OCI-LY3 (cell line): ENCODE measurements around the gene CACNA1C.

Experiments
- H2AFZ ChIP-seq: fragments of 200-600, 300-600 bp; shearing (Covaris generic); 2 replicates; pipeline ENCODE4 v1.6.0; 2014; ENCODE audit warnings: antibody characterized with exemption, low read depth, low read length
- H3K27ac ChIP-seq: fragments of 200-600, 300-600 bp; sonication (generic); 2 replicates; pipeline ENCODE4 v1.5.1; 2014; ENCODE audit warnings: mild to moderate bottlenecking, low read length, moderate library complexity, mixed read lengths
- H3K27me3 ChIP-seq: fragments of 200-600, 300-600 bp; sonication (generic); 2 replicates; pipeline ENCODE4 v1.6.1; 2014; ENCODE audit warnings: low read depth, low read length, mixed read lengths
- H3K36me3 ChIP-seq: fragments of 200-600, 300-600 bp; sonication (generic); replicated peaks from 2 replicates; pipeline ENCODE3; 2014; ENCODE audit warnings: low read depth, low read length, mixed read lengths
- H3K4me1 ChIP-seq: fragments of 300-600, 200-600 bp; sonication (generic); 2 replicates; pipeline ENCODE4 v1.6.1; 2014; ENCODE audit warnings: low read length, mixed read lengths
- H3K4me2 ChIP-seq: fragments of 200-600, 300-600 bp; sonication (generic); 2 replicates; pipeline ENCODE4 v1.6.1; 2014; ENCODE audit warnings: low read length, mixed read lengths
- H3K4me3 ChIP-seq: fragments of 300-600, 200-600 bp; sonication (generic); 2 replicates; pipeline ENCODE4 v1.5.1; 2014; ENCODE audit warnings: antibody characterized with exemption, mild to moderate bottlenecking, low read length, moderate library complexity
- H3K79me2 ChIP-seq: fragments of 300-600, 200-600 bp; shearing (Covaris generic); 2 replicates; pipeline ENCODE4 v1.6.1; 2014; ENCODE audit warnings: mild to moderate bottlenecking, low read length, mixed read lengths
- H3K9ac ChIP-seq: fragments of 300-600, 200-600 bp; shearing (Covaris generic); 2 replicates; pipeline ENCODE4 v1.6.0; 2014; ENCODE audit warnings: mild to moderate bottlenecking, low read length, moderate library complexity
- H3K9me3 ChIP-seq: fragments of 200-600, 300-600 bp; shearing (Covaris generic); 2 replicates; pipeline ENCODE4 v1.6.1; 2014; ENCODE audit warnings: low read length, mixed read lengths; ENCODE audit not compliant: insufficient read depth
- H4K20me1 ChIP-seq: fragments of 200-600, 300-600 bp; sonication (generic); 2 replicates; pipeline ENCODE4 v1.6.1; 2016; ENCODE audit warnings: low read length, mixed read lengths; ENCODE audit not compliant: insufficient read depth
- EZH2phosphoT487 ChIP-seq: fragments of 200-600 bp; shearing (Covaris generic); IDR thresholded peaks from 2 replicates; pipeline ENCODE4 v1.6.1; 2018; ENCODE audit warnings: antibody characterized with exemption, mixed run types, low read depth
- TF ChIP-seq, protein P1 (sequence below): fragments of 200-600, 300-600 bp; sonication (generic); IDR thresholded peaks from 2 replicates; pipeline ENCODE4 v1.5.1; 2014; ENCODE audit warnings: antibody characterized with exemption, low read length, low read depth

The CACNA1C gene

DNA sequence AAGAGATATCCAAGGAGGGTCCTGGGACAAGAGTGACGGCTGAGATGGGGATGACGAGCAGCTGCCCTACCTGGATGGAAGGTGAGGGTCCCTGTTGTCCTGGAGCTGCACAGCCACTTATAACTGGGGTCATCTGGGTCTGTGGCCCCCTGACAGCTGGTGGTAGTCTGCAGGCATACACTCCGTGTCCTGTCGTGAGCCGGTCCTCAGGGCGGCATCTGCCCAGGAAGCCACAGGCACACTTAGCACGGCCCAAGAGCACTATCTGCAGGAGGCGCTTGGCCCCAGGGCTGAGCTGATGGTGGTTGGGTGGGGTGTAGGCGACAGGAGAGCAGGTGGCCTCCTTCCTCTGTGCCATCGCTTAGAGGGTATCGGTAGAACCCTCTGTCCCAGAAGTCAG is 248.1 kb downstream of the CACNA1C start:
- H3K27me3 ChIP-seq, result 0 out of 2 replicates have a peak, but pooled peaks cover 6% of the 10 kb centered on the region
- no peaks in the 10 kb centered on the region for H3K36me3 ChIP-seq
- H3K9ac ChIP-seq, result no peak overlapping the region
- no peaks in the 10 kb centered on the region for H3K9me3 ChIP-seq
- no peak overlapping the region for H3K4me2 ChIP-seq
- no peaks in the 10 kb centered on the region for H3K79me2 ChIP-seq
- no peak overlapping the region for H2AFZ ChIP-seq
- H3K4me3 ChIP-seq, result no peak overlapping the region
- no peaks in the 10 kb centered on the region for H4K20me1 ChIP-seq
- TF ChIP-seq EZH2phosphoT487, result no peak
- TF ChIP-seq, protein P1, sequence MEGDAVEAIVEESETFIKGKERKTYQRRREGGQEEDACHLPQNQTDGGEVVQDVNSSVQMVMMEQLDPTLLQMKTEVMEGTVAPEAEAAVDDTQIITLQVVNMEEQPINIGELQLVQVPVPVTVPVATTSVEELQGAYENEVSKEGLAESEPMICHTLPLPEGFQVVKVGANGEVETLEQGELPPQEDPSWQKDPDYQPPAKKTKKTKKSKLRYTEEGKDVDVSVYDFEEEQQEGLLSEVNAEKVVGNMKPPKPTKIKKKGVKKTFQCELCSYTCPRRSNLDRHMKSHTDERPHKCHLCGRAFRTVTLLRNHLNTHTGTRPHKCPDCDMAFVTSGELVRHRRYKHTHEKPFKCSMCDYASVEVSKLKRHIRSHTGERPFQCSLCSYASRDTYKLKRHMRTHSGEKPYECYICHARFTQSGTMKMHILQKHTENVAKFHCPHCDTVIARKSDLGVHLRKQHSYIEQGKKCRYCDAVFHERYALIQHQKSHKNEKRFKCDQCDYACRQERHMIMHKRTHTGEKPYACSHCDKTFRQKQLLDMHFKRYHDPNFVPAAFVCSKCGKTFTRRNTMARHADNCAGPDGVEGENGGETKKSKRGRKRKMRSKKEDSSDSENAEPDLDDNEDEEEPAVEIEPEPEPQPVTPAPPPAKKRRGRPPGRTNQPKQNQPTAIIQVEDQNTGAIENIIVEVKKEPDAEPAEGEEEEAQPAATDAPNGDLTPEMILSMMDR, result no peak
- no peak overlapping the region for H3K27ac ChIP-seq
- no peaks in the 10 kb centered on the region for H3K4me1 ChIP-seq

DNA sequence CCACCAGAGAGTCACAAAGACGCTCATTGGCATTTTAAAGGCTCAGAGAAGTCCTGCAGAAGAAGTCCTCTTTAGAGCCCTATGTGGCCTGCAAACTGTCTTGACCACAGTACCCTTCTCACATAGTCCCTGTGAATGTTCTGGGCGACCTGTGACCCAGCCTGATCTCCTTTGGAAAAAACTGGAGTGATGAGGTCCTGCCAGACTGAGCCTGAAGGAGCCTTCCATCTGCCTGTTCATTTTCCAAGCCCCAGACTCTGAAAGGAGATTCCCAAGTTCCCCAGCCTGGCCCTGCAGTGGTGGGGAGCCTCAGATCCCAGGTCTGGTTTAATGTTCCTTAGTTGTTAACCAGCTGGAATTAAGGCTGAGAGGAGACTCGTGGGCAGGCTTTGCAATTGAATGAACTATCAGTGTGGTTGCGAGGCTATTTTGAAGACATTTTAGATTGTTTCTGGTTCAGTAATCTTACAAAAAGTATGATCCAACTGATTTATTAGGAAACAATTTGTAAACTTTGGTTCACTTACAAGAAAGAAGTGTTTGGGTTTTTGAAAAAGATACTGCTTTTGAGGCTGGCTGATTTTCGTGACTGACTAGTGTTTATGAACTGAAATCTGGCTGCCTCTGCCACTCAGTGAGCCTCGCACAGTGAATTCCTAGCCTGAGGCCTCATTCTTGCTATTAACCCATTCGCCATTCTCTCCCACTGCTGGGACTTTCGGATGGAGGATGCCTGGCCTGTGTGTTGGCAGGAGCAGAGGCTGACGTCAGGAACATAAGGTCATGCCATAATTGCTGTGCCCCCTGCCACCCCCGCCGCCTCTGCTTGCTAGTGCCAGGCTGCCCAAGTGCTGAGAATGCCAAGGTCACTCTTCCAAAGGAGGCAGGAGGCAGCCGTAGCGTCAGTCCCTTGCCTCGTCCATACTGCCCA is 249.0 kb downstream of the CACNA1C start:
- Histone ChIP-seq H3K9ac (no peak overlapping the region), H3K79me2 (no peaks in the 10 kb centered on the region), H3K36me3 (no peaks in the 10 kb centered on the region), H2AFZ (no peak overlapping the region), H3K4me2 (no peak overlapping the region), H3K27ac (no peak overlapping the region), H3K4me3 (no peak overlapping the region), H3K27me3 (0 out of 2 replicates have a peak, but pooled peaks cover 6% of the 10 kb centered on the region), H3K4me1 (no peaks in the 10 kb centered on the region), H4K20me1 (no peaks in the 10 kb centered on the region), H3K9me3 (no peaks in the 10 kb centered on the region)
- no peak for TF ChIP-seq EZH2phosphoT487
- TF ChIP-seq, protein P1, result no peak

DNA sequence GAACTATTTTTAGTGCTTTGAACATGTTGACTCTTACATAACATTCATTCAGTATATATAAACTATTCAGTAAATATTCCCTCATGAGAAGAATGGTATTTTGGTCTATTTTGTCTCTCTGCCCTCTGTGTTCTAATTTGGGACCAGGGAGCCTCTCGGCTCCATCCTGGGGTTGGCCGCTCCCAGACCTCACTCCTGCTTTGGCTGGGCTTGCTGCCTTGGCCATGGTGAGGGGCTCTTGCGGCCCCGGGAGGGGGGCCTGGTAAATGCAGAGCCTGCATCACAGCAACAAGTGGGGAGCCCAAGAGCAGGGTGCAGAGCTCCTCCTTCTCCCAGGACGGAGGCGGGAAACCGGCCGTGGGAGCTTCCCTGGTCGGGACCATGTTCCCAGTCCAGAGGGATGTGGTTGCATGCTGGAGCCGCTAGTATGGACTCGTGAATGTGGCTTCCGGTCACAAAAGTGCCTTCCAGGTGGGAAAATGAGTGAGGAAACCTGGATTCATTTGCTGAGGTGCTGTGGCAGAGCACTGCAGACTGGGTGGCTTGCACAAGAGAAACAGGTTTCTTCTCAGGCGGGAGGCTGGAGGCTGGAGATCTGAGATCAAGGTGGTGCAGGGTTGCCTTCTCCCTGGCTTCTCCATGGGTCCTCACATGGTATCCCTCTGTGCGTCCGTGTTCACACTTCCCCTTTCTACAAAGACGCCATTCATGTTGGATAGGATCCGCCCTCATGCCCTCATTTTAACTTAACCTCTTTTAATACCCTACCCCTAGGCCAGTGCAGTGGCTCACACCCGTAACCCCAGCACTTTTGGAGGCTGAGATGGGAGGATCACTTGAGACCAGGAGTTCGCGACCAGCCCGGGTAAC is 250.2 kb downstream of the CACNA1C start:
- Histone ChIP-seq H3K9me3 (no peaks in the 10 kb centered on the region), H3K79me2 (no peaks in the 10 kb centered on the region), H3K4me3 (no peak overlapping the region), H3K27ac (no peak overlapping the region), H3K36me3 (no peaks in the 10 kb centered on the region), H3K4me1 (no peaks in the 10 kb centered on the region), H2AFZ (no peak overlapping the region), H3K9ac (no peak overlapping the region), H3K27me3 (0 out of 2 replicates have a peak, but pooled peaks cover 4% of the 10 kb centered on the region), H3K4me2 (no peak overlapping the region), H4K20me1 (no peaks in the 10 kb centered on the region)
- TF ChIP-seq, protein P1, result no peak
- TF ChIP-seq EZH2phosphoT487, result no peak

DNA sequence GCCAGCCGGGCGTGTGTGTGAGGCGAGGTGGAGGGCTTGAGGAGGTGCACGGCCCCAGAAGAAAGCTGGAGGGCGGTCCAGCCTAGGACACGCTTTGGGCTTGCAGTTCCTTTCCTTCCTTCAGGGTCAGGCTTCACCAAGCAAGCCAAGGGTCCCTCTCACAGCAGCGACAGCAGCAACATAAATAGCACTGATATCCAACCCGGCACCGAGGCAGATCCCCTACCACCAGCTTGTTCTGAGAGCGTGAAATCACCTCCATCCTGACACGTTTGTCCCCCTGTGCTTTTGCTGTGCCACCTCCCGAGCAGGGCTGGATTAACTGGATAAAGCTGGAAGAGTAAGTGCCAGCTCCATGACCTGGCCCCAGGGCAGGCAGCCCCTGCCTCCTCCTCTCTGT is 251.4 kb downstream of the CACNA1C start:
- Histone ChIP-seq H3K36me3 (no peaks in the 10 kb centered on the region), H3K79me2 (no peaks in the 10 kb centered on the region), H3K4me3 (no peak overlapping the region), H3K4me1 (no peaks in the 10 kb centered on the region), H3K27me3 (0 out of 2 replicates have a peak, but pooled peaks cover 3% of the 10 kb centered on the region), H3K9ac (no peak overlapping the region), H4K20me1 (no peaks in the 10 kb centered on the region), H3K4me2 (no peak overlapping the region), H2AFZ (no peak overlapping the region), H3K27ac (no peak overlapping the region), H3K9me3 (no peaks in the 10 kb centered on the region)
- TF ChIP-seq, protein P1, result no peak
- TF ChIP-seq EZH2phosphoT487, result no peak
